GM21737 (cell line): Measurements from ENCODE around the gene ADGRF4.

Experiments used
- ATAC-seq: cut with Tn5 transposase; IDR thresholded peaks from one replicate; pipeline ENCODE4 v1.9.1; 2021; ENCODE audit warnings: mild to moderate bottlenecking, moderate library complexity; ENCODE audit not compliant: unreplicated experiment

The ADGRF4 gene, protein sequence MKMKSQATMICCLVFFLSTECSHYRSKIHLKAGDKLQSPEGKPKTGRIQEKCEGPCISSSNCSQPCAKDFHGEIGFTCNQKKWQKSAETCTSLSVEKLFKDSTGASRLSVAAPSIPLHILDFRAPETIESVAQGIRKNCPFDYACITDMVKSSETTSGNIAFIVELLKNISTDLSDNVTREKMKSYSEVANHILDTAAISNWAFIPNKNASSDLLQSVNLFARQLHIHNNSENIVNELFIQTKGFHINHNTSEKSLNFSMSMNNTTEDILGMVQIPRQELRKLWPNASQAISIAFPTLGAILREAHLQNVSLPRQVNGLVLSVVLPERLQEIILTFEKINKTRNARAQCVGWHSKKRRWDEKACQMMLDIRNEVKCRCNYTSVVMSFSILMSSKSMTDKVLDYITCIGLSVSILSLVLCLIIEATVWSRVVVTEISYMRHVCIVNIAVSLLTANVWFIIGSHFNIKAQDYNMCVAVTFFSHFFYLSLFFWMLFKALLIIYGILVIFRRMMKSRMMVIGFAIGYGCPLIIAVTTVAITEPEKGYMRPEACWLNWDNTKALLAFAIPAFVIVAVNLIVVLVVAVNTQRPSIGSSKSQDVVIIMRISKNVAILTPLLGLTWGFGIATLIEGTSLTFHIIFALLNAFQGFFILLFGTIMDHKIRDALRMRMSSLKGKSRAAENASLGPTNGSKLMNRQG

DNA sequence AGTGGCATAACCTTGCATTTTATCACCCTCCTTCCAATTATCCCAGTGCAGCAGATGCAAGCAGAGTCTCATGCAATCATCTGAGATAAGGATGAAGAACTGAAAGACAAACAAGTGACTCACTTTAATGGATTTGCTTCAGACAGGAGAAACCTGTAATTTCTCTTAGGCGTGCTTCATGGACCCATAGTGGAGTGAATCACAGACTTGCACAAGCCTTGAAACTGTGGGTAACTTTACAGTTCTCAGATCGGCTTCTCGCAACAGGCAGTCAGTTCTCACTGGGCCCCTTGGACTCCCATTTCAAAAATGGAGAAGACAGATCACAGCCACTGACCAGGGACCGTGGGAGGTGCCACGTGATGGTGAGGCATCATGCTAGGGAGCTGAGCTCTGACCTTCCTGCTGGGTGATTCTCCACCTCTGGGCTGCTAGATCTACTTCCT lies at the start of gene ADGRF4:
ADGRF4 (plus strand) TSS at position 239 of the 446 bp plus-strand sequence. CDS start 8,666 bp downstream, outside the sequence.
- ATAC-seq = no peak

DNA sequence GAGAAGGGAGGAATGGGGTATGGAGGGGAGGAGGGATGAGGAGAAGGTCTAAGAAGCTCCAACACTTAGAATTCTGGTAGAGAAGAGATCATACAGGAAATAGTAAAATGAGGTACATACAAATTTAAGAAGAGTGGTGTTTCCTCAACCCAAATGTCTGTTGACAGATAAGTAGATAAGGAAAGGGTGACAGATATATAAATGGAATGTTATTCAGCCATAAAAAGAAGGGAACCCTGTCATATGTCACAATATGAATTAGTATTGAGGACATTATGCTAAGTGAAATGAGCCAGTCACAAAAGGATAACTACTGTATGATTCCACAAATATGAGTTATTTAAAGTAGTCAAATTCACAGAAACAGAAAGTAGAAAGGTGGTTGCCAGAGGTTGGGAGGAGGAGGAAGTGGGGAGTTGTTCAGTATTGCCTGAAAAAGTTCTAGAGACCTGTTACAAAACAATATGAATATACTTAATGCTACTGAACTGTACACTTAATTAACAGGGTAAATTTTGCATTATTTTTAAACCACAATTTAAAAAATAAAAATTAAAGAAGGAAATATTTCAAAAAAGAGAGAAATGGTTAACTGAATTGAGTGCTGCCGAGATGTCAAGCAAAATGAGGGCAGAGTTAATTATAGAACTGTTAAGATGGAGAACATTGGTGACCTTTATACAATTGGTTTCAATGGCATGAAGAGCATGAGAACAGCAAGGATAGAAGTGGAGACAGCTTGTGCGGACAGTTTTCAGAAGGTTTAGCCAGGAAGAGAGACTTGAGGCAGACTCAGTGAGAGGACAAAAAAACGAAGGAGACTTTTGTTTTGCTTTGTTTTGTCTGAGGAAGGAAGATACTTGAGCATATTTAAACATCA lies 47.6 kb upstream of the ADGRF4 start:
- ATAC-seq = no peak

GRCh38 chr6:47651505-47651944 lies 46.9 kb upstream of the ADGRF4 start:
- no peak for ATAC-seq

DNA sequence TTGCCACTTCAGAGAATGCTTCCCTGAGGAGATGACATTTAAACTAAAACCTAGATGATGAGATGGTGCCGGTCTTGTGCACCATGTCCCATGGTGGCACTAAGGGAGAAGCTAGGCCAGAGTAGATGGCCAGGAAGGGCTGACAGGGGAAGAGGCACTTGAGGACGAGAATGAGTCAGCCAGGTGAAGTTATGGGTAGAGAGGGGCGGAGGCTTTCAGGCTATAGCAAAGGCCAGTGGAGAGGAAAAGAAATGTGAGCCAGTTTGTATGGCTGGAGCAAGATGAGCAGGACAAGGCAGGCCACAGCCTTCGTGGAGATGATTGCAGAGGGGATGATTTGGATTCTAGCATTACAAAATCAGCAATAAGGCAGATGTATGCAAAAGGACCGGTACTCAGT lies 44.7 kb upstream of the ADGRF4 start:
- no peak for ATAC-seq

DNA sequence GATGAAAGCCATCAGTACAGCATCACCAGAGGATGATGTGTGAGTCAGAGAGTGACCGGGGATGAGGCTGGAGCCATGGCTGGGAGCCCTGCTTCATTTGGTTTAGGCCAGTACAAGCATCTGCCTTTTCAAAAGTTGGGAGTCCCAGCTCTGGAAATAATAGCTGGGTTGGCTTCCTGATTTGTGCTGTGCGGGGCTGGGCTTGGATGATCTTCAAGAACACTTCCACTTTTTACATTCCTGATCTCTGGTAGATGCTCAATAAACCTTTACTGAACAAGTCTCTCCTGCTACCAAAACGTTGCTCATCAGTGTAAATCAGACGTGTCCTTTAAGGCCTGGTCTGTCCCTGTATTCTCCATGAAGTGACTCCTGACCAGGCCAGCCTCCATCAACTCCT lies 44.1 kb upstream of the ADGRF4 start:
- ATAC-seq = no peak

DNA sequence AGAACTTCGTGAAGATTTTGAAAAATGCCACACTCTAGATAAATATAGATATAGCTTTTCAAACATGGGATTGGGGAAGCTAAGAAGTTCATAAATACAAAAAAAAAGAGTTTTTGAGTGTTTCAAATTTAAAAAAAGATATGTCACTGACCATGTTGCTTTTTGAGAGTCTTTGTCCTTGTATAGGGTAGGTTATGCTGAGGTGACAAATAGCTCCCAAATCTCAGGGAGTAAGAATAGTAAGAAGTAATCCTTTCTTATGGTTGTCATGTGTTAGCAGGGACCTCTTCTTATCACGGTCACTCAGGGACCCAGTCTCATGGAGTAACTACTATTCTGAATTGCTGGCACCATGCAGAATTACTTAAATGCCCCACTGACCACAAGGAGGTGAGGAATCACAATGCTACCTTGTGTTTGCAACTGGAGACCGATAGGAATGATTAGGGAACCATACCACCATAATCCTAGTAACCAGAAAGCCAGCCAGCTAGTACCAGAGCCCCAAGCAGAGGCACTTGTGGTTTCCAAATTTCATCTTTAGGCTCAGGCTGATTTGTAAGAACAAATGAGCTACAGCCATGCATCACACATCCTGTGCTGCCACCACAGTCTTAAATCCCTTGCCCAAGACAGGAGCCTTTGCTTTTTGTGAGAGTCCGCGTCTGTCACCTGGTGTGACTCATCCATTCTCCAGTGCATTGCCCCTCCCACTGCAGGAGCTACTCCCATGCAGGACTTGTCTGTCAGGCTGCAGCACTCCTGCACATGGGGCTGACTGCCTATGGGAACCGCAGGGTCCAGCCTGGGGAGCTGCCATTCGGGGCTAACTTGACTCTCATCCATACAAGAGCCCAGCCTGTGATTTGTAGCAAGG lies 42.4 kb upstream of the ADGRF4 start:
- no peak for ATAC-seq

GRCh38 chr6:47661960-47662359 lies 36.4 kb upstream of the ADGRF4 start:
- no peak for ATAC-seq

DNA sequence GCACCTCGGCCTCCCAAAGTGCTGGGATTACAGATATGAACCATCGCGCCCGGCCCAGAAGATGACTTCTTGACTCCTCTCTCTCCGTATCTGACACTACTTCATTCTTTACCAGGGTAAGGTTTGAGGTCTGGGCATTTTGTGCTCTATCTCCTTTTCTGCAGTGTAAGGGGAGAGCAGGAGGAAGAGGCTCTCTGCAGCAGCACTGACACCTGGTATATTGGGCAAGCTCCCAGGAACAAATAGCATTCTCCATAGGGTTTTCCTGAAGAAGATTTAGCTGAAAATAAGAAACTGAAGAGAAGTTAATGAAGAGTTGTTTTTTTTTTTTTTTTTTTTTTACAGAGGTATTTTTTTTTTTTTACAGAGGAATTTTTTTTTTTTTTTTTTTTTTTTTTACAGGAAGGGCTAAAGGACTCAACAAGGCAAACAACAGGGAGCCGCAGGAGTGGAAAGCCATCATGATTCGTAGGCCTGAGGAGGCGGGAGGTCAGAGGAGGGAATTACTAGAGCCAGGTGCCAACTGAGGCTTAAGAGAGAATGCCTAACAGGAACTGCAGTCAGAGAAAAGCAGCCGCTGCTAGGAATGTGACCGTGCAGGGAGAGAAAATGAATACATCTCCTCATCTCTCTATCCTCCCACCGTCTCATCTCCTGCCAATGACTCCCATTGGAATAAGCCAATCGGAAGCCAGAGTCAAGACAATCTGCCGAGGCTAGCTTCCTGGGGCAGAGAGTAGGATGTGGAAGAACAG lies 34.7 kb upstream of the ADGRF4 start:
- no peak for ATAC-seq

DNA sequence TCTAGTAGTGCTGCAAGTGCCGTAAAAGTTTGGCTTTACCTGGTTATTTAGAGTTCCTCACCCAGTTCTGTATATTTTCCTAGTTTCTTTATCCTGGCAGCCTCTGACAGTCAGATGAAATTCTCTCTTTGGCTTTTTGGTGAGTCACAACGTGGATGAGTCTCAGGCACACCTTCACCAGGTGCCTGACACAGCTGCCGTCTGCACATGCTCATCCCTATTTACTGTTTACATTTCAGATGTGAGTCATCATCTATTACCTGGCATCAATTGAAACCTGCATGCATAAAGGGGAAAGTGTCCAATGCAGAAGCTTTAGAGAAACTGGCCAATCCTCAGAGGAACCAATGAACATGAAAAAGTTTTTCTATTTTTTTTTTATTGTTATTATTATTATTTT lies 33.3 kb upstream of the ADGRF4 start:
- no peak for ATAC-seq

GRCh38 chr6:47669684-47670513 lies 28.5 kb upstream of the ADGRF4 start:
- ATAC-seq = no peak

- no peak for ATAC-seq
Observed at GRCh38 chr6:47670851-47671250, 27.5 kb upstream of the ADGRF4 start.

DNA sequence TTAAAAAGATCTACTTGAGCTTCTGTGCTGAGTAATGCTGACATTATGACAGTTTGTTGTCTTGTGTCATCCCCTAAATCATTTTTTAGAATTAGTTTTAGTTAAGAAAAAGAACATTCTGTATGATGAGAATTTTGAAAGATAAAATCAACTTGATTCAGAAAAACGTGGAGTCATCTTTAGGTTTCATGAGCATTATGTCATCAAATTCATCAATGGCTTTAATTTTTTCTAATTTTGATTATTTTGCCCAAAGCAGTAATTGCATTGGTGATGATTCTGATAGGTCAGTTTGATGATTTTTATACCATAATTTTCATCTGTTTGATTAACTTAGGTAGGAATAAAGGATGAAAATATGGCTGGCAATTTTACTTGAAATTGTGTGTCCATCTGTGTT lies 26.6 kb upstream of the ADGRF4 start:
- no peak for ATAC-seq

DNA sequence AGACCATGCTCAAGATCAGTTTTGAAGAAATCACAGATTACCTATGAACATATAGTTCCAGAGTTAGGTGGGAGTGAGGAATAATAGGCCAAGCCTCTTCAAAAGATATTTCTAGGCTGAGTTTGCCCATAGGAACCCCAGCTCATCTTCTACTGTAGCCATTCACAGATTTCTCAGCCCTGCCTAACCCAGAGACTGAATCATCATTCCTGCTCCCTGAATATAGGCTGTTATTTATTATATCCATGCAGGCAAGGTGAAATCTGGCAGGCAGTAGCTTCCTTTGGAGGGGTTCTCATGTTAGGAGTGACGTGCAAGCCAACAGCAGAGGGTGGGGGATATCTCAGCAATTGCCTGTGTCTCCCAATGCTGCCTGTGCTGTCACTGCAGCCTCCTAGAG lies 25.6 kb upstream of the ADGRF4 start:
- ATAC-seq = no peak

GRCh38 chr6:47674673-47675072 lies 23.7 kb upstream of the ADGRF4 start:
- ATAC-seq = no peak

DNA sequence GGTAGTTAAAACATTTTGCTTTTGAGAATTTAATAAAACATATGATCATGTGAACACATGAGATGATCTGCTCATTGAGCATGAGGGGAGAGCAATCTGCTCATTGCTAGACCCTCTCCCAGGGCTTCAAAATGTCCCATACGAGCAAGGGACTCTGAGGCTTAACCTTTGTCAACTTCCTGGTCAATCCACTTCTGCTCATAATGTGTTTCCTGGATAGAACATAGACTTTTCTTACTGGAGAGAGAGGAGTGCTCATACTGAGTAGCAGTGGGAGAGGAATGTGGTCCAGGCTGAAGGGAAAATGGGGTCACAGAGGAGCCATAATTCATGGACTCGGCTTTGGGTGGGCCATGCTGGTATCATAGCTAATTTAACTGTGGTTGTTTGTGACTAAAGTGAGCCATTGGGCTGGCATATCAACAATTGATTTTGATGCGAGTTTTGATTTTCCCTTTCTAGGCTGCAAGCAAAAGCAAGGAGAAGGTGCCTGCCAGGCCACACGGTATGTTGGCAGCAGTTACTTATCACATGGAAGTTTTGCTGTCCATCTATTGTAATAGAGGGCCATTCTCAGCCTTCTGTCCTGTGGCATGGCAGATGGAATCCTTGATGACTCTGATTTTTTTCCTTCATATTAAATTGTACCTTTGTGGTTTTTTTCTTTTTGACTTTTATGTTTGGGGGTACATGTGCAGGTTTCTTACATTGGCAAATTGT lies 20.8 kb upstream of the ADGRF4 start:
- no peak for ATAC-seq

- no peak for ATAC-seq
Observed at GRCh38 chr6:47678739-47679138, 19.6 kb upstream of the ADGRF4 start.

GRCh38 chr6:47679322-47679906 lies 19.0 kb upstream of the ADGRF4 start:
- ATAC-seq = no peak

DNA sequence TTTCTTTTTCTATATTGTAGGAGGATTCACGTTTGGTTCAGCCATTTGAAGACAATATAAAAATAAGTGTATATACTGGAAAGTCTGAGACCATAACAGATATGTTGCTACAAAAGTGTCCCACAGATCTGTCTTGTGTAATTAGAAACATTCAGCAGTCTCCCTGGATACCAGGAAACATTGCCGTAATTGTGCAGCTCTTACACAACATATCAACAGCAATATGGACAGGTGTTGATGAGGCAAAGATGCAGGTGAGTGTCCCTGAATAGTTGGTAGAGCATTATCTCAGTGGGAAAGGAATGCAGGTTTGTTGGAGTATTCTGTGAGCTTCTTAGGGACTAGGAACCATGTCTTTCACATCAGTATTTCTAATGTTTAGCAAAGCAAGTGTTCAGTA lies 18.3 kb upstream of the ADGRF4 start:
- ATAC-seq = no peak
